Uterus (tissue), 2 donors: Measurements from ENCODE around the gene PES1.

ENCODE experiments used
- CTCF ChIP-seq, 4 experiments: fragments of 200-600 bp in 2 of 4; fragments of 450-650 bp in 2 of 4; sonication (generic) in 2 of 4; IDR thresholded peaks; one replicate each; pipeline ENCODE4 v1.5.1; 2016 to 2019; ENCODE audit warnings: antibody characterized with exemption in 4 of 4, mild to moderate bottlenecking in 2 of 4, moderate library complexity in 1 of 4
- POLR2A ChIP-seq, 2 donors: fragments of 450-650 bp; IDR thresholded peaks; one replicate each; pipeline ENCODE4 v1.6.1; 2016; ENCODE audit warnings: antibody characterized with exemption in 2 of 2, mild to moderate bottlenecking in 1 of 2, moderate library complexity in 1 of 2

GRCh38 chr22:30578481-30578880 is 13.2 kb downstream of the PES1 start:
- TF ChIP-seq CTCF (IDR thresholded peaks at IDR 0.05) (no peak), POLR2A (IDR thresholded peaks at IDR 0.05) (no peak)
